GM12892 (cell line): Measurements from ENCODE around the gene UCHL1.

Experiments used
- POLR2A ChIP-seq: IDR thresholded peaks from 2 replicates; pipeline ENCODE4 v1.6.1; 2011; ENCODE audit warnings: low read depth, low read length, control low read depth
- POLR2AphosphoS5 ChIP-seq: IDR thresholded peaks from 2 replicates; pipeline ENCODE4 v1.6.1; 2011; ENCODE audit warnings: low read depth, low read length, control low read depth

- no peak for TF ChIP-seq POLR2AphosphoS5
- TF ChIP-seq POLR2A = no peak
Measured at GRCh38 chr4:41236508-41236907, 20.2 kb upstream of the UCHL1 start.
